Nephron (organoid): ENCODE results near the gene SHISA3.

Source experiments
- H3K27ac Mint-ChIP-seq, 3 experiments: 2 replicates each; pipeline ENCODE4 v1.8.0; 2020; ENCODE audit warnings: mixed read lengths in 3 of 3, mild to moderate bottlenecking in 2 of 3, moderate library complexity in 1 of 3
- H3K27me3 Mint-ChIP-seq: 2 replicates; pipeline ENCODE4 v1.8.0; 2021; ENCODE audit warnings: low read depth, mild to moderate bottlenecking, moderate library complexity, mixed read lengths
- H3K36me3 Mint-ChIP-seq: 2 replicates; pipeline ENCODE4 v1.8.0; 2020; ENCODE audit warnings: low read depth, mixed read lengths
- H3K4me1 Mint-ChIP-seq: 2 replicates; pipeline ENCODE4 v1.8.0; 2020; ENCODE audit warnings: mixed read lengths
- H3K4me3 Mint-ChIP-seq, 3 experiments: 2 replicates each; pipeline ENCODE4 v1.8.0; 2020; ENCODE audit warnings: mild to moderate bottlenecking in 3 of 3, mixed read lengths in 3 of 3, moderate library complexity in 2 of 3
- H3K9me3 Mint-ChIP-seq: 2 replicates; pipeline ENCODE4 v1.8.0; 2020; ENCODE audit warnings: mixed read lengths
- TF ChIP-seq, protein P1 (sequence below), 3 experiments: fragments of 200-600 bp; sonication (generic); IDR thresholded peaks; one replicate each; pipeline ENCODE4 v1.5.0; 2021; ENCODE audit warnings: antibody characterized with exemption in 3 of 3; ENCODE audit not compliant: unreplicated experiment in 3 of 3

The SHISA3 gene

DNA sequence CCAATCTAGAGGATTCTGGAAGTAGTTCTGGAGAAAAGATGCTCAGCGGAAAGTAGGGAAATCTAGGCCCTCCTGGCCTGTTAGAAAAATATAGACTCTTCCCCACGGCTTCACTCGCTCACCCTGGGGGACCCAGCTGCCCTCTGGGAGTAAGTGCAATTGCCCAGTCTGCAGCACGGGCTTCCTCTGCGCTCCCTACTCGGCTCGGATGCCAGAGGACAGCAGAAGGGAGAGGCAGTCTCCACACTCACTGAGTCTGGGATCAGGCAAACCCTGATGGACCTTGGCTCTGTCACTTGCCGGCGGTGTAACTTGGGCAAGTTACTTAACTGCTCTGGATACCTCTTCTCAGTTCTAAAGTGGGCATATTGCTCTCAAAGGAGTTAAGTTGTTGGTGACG, 2.1 kb downstream of the SHISA3 start:
- Mint-ChIP-seq H3K4me1 (peaks cover 27% of the 10 kb centered on the region), H3K36me3 (peaks cover 39% of the 10 kb centered on the region), H3K27me3 (peaks cover 85% of the 10 kb centered on the region), H3K9me3 (no peaks in the 10 kb centered on the region), H3K27ac (peak overlapping the region; percentile 45 to 89 (median 74)), H3K4me3 (peak overlapping the region; percentile 93 to 96 (median 96))
- TF ChIP-seq, protein P1, sequence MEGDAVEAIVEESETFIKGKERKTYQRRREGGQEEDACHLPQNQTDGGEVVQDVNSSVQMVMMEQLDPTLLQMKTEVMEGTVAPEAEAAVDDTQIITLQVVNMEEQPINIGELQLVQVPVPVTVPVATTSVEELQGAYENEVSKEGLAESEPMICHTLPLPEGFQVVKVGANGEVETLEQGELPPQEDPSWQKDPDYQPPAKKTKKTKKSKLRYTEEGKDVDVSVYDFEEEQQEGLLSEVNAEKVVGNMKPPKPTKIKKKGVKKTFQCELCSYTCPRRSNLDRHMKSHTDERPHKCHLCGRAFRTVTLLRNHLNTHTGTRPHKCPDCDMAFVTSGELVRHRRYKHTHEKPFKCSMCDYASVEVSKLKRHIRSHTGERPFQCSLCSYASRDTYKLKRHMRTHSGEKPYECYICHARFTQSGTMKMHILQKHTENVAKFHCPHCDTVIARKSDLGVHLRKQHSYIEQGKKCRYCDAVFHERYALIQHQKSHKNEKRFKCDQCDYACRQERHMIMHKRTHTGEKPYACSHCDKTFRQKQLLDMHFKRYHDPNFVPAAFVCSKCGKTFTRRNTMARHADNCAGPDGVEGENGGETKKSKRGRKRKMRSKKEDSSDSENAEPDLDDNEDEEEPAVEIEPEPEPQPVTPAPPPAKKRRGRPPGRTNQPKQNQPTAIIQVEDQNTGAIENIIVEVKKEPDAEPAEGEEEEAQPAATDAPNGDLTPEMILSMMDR (IDR thresholded peaks at IDR 0.05; ENCODE audit: unreplicated experiment in 3 of 3) = no peak

DNA sequence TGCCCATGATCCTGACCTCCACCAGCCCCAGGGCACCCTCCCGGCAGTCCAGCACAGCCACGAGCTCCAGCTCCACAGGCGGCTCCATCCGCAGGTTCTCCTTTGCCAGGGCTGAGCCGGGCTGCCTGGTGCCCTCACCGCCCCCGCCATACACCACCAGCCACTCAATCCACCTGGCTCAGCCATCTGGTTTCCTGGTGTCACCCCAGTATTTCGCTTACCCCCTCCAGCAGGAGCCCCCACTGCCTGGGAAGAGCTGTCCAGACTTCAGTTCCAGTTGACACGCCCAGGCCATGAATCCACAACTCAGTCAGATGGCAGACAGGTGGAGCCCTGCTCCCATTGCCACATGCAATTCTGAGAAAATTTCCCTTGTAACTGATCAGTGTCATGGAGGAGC, 3.9 kb downstream of the SHISA3 start:
- no peaks in the 10 kb centered on the region for H3K9me3 Mint-ChIP-seq
- peaks cover 80% of the 10 kb centered on the region for H3K27me3 Mint-ChIP-seq
- TF ChIP-seq, protein P1 (IDR thresholded peaks at IDR 0.05; ENCODE audit: unreplicated experiment in 3 of 3) = peak in 1 of 3 experiments; percentile 12
- peak overlapping the region; percentile 20 to 89 (median 74) for H3K27ac Mint-ChIP-seq
- peaks cover 48% of the 10 kb centered on the region for H3K36me3 Mint-ChIP-seq
- peak overlapping the region; percentile 93 to 96 (median 96) for H3K4me3 Mint-ChIP-seq
- H3K4me1 Mint-ChIP-seq = peaks cover 27% of the 10 kb centered on the region

DNA sequence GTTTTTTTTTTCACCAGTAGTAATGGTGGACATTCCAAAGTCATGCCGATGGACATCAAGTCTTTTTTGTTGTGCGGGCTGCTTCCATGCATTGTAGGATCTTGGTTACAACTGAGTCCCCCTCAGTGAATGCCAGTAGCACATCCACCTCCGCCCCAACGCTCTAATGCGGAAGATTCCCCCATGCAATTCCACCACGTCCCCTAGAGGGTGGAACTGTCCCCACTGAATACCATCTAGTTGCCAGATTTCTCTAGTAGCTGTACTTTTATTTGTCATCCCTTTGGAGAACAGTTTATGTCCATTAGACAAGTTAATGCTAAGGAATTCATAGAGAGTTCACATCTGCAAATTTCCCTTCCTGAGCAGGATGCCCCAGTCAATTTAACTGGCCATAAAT, 6.7 kb downstream of the SHISA3 start:
- Mint-ChIP-seq H3K9me3 (no peaks in the 10 kb centered on the region), H3K27ac (no peak overlapping the region), H3K4me3 (no peak overlapping the region), H3K4me1 (peaks cover 16% of the 10 kb centered on the region), H3K36me3 (peaks cover 48% of the 10 kb centered on the region), H3K27me3 (peaks cover 55% of the 10 kb centered on the region)
- TF ChIP-seq, protein P1 (IDR thresholded peaks at IDR 0.05; ENCODE audit: unreplicated experiment in 3 of 3) = no peak

DNA sequence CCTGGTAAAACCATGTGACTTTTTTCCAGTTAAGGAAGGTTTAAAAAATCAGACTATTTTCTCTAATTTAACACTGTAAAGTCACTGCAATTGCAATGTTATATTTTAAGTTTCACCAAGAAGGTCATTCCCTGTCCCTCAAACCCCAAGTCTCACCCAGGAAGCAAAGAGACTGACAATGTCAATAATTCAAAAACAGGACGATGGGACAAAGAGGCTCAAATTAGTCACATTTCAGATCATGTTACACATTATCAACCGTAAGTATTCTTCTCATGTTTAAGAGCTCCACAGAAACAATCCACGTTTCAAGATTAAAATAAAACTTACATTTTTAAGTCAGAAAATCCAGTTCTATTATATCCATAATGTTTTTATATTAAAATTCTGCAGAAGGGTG, 13.2 kb downstream of the SHISA3 start:
- H3K27ac Mint-ChIP-seq = peak overlapping the region in 2 of 3 experiments; percentile 75 to 77
- TF ChIP-seq, protein P1 (IDR thresholded peaks at IDR 0.05; ENCODE audit: unreplicated experiment in 3 of 3) = no peak
- H3K4me3 Mint-ChIP-seq = no peak overlapping the region
- peaks cover 20% of the 10 kb centered on the region for H3K4me1 Mint-ChIP-seq
- no peaks in the 10 kb centered on the region for H3K36me3 Mint-ChIP-seq
- H3K27me3 Mint-ChIP-seq = peaks cover 9% of the 10 kb centered on the region
- no peaks in the 10 kb centered on the region for H3K9me3 Mint-ChIP-seq

DNA sequence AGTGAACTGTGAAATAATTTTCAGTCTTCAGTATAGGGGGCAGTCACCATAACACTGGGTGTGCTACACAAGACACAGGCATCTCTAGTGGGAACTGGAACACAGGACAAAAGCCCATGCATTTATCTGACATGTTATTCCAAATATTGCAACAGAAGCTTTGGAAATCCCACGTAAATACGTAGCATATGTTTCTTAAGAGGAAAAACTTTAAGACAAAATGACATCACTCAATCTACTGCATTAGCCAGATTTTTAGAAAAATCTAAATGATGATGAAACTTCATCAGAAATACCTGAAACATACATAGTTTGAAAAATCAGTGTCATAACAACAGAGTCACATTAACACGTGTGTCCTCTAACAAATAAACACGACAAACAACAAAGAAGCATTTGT, 14.5 kb downstream of the SHISA3 start:
- H3K9me3 Mint-ChIP-seq = no peaks in the 10 kb centered on the region
- peaks cover 7% of the 10 kb centered on the region for H3K27me3 Mint-ChIP-seq
- peaks cover 25% of the 10 kb centered on the region for H3K4me1 Mint-ChIP-seq

DNA sequence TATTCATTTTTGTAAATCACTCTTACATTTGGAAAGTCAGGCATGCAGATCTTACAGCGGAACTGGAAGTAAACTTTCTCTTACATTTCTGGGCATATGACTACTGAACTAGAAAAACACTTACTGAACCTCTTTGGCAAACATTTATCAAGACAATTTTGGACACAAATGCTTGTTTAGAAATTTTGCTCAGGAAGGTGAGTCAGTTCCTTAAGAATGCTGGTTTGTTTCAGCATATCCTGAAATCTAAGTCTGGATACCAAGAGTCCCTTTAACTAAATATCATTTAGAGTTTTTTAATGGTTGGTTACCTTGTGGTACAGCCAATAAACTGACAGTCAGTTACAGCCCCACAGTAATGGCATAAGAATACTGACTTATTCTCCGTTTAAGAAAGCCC, 15.0 kb downstream of the SHISA3 start:
- Mint-ChIP-seq H3K4me3 (no peak overlapping the region), H3K27ac (peak overlapping the region; percentile 44 to 63 (median 56)), H3K36me3 (no peaks in the 10 kb centered on the region), H3K9me3 (no peaks in the 10 kb centered on the region), H3K4me1 (peaks cover 25% of the 10 kb centered on the region), H3K27me3 (peaks cover 7% of the 10 kb centered on the region)
- TF ChIP-seq, protein P1 (IDR thresholded peaks at IDR 0.05; ENCODE audit: unreplicated experiment in 3 of 3) = no peak

More for the DNA sequence above, 14.5 kb downstream of the SHISA3 start:
- Mint-ChIP-seq H3K36me3 (no peaks in the 10 kb centered on the region), H3K27ac (peak overlapping the region; percentile 44 to 63 (median 56)), H3K4me3 (no peak overlapping the region)
- TF ChIP-seq, protein P1 (IDR thresholded peaks at IDR 0.05; ENCODE audit: unreplicated experiment in 3 of 3) = no peak
